ENCODE results near the gene CARD8. TPM values are rescaled to one million over a fixed set of nuclear protein-coding genes. Genes with fewer than 3 reads are reported as not detected.

The CARD8 gene
- total and polyA plus RNA-seq, 10 of the 15 experiments (the other 5 are each of a cell fraction or from before 2014, with no cell fraction given), result 39.8 to 69.8 (median 46.1) TPM

DNA sequence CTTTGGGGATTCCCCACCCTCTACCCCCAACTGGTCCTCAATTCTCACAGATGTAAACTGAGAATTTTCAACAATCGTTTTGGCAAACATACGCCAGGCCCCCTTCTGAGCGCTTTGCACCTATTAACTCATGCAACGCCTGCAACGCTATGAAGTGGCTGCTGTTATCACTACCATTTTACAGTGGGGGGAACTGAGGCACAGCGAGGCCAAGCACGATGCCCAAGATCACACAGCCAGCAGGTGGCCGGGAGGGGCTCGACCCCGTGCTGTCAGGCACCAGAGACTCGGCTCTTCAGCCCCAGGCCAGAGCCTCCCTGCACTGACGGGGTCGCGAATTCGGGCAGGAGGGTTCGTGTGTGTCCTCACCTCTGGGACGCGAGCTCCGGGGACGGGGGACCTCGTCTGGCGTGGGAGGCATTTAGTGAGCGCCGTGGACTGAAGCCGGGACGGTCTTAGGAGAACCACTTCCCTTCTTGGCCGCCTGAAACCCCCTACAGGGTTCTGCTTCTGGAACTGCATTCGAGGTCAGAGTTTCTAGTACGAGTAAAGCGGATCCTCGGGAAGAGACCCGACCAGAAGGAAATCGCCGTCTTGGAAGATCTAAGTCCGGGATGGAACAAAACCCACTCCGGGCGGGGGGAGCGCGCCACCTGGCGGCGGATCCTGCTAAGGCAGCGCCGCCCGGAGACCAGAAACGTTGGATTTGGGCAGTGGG, 35.2 kb upstream of the CARD8 start (continued):
- TF ChIP-seq, protein P1, sequence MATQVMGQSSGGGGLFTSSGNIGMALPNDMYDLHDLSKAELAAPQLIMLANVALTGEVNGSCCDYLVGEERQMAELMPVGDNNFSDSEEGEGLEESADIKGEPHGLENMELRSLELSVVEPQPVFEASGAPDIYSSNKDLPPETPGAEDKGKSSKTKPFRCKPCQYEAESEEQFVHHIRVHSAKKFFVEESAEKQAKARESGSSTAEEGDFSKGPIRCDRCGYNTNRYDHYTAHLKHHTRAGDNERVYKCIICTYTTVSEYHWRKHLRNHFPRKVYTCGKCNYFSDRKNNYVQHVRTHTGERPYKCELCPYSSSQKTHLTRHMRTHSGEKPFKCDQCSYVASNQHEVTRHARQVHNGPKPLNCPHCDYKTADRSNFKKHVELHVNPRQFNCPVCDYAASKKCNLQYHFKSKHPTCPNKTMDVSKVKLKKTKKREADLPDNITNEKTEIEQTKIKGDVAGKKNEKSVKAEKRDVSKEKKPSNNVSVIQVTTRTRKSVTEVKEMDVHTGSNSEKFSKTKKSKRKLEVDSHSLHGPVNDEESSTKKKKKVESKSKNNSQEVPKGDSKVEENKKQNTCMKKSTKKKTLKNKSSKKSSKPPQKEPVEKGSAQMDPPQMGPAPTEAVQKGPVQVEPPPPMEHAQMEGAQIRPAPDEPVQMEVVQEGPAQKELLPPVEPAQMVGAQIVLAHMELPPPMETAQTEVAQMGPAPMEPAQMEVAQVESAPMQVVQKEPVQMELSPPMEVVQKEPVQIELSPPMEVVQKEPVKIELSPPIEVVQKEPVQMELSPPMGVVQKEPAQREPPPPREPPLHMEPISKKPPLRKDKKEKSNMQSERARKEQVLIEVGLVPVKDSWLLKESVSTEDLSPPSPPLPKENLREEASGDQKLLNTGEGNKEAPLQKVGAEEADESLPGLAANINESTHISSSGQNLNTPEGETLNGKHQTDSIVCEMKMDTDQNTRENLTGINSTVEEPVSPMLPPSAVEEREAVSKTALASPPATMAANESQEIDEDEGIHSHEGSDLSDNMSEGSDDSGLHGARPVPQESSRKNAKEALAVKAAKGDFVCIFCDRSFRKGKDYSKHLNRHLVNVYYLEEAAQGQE (IDR thresholded peaks at IDR 0.05; ENCODE audit: low read depth, low read length), result no peak
- TF ChIP-seq IKZF1 (conservative IDR thresholded peaks at IDR 0.05) (peak; percentile 60), KAT2A (conservative IDR thresholded peaks at IDR 0.05; ENCODE audit: control insufficient read depth, low read depth, low read length) (no peak), EED (IDR thresholded peaks at IDR 0.05; ENCODE audit: low read depth) (peak; percentile 67; the same call in 1 of the 2 replicates), CBX3 (IDR thresholded peaks at IDR 0.05; ENCODE audit: borderline replicate concordance, low read depth) (no peak), NBN (IDR thresholded peaks at IDR 0.05) (no peak), YY1 (IDR thresholded peaks at IDR 0.05; ENCODE audit: low read depth, low read length) (peak; percentile 60; the same call in 1 of the 2 replicates), CHD2 (IDR thresholded peaks at IDR 0.05; ENCODE audit: borderline replicate concordance, low read depth, low read length) (no peak), RUNX3 (IDR thresholded peaks at IDR 0.05; ENCODE audit: low read length) (0 out of 2 replicates have a peak, but pooled peaks have one; percentile 1), GABPA (IDR thresholded peaks at IDR 0.05; ENCODE audit: low read depth) (no peak), ATF7 (IDR thresholded peaks at IDR 0.05; ENCODE audit: low read depth) (no peak), FOS (IDR thresholded peaks at IDR 0.05; ENCODE audit: borderline replicate concordance, extremely low read depth, insufficient read length) (no peak), FOXM1 (IDR thresholded peaks at IDR 0.05; ENCODE audit: low read depth, low read length) (no peak), CHD4 (IDR thresholded peaks at IDR 0.05) (no peak), PAX5 (IDR thresholded peaks at IDR 0.05; ENCODE audit: borderline replicate concordance, low read depth, low read length) (no peak), RAD21 (IDR thresholded peaks at IDR 0.05; ENCODE audit: insufficient read depth, low read depth, low read length) (peak; percentile 75), SMC3 (IDR thresholded peaks at IDR 0.05; ENCODE audit: borderline replicate concordance, low read length) (peak; percentile 81; the same call in 1 of the 2 replicates)
- TF ChIP-seq, protein P2, sequence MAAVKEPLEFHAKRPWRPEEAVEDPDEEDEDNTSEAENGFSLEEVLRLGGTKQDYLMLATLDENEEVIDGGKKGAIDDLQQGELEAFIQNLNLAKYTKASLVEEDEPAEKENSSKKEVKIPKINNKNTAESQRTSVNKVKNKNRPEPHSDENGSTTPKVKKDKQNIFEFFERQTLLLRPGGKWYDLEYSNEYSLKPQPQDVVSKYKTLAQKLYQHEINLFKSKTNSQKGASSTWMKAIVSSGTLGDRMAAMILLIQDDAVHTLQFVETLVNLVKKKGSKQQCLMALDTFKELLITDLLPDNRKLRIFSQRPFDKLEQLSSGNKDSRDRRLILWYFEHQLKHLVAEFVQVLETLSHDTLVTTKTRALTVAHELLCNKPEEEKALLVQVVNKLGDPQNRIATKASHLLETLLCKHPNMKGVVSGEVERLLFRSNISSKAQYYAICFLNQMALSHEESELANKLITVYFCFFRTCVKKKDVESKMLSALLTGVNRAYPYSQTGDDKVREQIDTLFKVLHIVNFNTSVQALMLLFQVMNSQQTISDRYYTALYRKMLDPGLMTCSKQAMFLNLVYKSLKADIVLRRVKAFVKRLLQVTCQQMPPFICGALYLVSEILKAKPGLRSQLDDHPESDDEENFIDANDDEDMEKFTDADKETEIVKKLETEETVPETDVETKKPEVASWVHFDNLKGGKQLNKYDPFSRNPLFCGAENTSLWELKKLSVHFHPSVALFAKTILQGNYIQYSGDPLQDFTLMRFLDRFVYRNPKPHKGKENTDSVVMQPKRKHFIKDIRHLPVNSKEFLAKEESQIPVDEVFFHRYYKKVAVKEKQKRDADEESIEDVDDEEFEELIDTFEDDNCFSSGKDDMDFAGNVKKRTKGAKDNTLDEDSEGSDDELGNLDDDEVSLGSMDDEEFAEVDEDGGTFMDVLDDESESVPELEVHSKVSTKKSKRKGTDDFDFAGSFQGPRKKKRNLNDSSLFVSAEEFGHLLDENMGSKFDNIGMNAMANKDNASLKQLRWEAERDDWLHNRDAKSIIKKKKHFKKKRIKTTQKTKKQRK (IDR thresholded peaks at IDR 0.05; ENCODE audit: low read depth, low read length), result no peak
- TF ChIP-seq, protein P3, sequence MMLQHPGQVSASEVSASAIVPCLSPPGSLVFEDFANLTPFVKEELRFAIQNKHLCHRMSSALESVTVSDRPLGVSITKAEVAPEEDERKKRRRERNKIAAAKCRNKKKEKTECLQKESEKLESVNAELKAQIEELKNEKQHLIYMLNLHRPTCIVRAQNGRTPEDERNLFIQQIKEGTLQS (IDR thresholded peaks at IDR 0.05; ENCODE audit: borderline replicate concordance, extremely low read depth, low read depth, low read length), result no peak

All from GM12878 (cell line).